ENCODE measurements around the gene ATP2C2. TPM values are rescaled to one million over a fixed set of nuclear protein-coding genes. Genes with fewer than 3 reads are reported as not detected.

ATP2C2 gene
- total and polyA plus RNA-seq, 12 donors = 0.07 to 2.2 (median 0.54) TPM; not detected in 2

DNA sequence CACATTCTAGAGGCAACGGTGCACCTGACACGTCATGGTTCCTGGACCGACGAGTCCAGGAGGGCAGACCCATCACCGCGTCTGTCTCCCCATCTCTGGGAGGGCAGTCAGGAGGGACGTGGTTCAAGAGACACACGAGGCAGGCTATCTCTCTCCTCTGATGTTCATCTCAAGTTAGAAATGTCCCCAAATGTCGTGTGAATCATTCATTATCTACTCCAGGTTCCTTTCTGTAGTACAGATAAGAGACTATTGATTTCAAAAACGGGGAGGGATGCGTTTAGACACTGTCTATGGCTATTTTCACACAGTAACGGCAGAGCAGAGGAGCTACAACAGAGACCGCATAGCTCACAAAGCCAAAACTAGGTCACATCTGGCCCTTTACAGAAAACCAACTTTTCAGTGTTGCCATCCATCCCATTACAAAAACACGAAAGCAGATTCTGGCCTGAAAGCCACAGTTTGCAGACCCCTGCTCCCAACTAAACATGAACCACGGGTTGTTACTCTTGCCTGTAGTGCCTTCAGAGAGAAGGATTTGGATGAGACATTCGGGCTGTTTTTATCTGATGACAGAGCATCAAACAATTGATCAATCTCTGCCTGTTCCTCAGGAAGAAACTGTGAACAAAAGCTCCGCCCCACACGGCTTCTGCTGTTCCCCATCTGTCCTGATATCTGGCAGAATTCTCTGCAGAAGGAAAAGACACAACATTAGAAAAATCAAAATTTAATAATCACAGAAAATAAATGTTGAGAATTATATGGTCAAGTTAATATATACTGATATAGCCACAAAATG, 129.3 kb downstream of the ATP2C2 start:
- no peak overlapping the region for H3K27ac ChIP-seq
- peak in 1 of 7 donors; percentile 28 for DNase-seq
- no peaks in the 10 kb centered on the region for H3K9me3 ChIP-seq (replicated peaks in 1 of 3)
- H3K4me3 ChIP-seq = no peak overlapping the region
- intact Hi-C loops (cut with DNase I) = no loop called here
- no peaks in the 10 kb centered on the region for H3K27me3 ChIP-seq
- TF ChIP-seq, protein P1, sequence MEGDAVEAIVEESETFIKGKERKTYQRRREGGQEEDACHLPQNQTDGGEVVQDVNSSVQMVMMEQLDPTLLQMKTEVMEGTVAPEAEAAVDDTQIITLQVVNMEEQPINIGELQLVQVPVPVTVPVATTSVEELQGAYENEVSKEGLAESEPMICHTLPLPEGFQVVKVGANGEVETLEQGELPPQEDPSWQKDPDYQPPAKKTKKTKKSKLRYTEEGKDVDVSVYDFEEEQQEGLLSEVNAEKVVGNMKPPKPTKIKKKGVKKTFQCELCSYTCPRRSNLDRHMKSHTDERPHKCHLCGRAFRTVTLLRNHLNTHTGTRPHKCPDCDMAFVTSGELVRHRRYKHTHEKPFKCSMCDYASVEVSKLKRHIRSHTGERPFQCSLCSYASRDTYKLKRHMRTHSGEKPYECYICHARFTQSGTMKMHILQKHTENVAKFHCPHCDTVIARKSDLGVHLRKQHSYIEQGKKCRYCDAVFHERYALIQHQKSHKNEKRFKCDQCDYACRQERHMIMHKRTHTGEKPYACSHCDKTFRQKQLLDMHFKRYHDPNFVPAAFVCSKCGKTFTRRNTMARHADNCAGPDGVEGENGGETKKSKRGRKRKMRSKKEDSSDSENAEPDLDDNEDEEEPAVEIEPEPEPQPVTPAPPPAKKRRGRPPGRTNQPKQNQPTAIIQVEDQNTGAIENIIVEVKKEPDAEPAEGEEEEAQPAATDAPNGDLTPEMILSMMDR (IDR thresholded peaks at IDR 0.05) = no peak
- TF ChIP-seq POLR2A (IDR thresholded peaks at IDR 0.05) = no peak
- WGBS, 4 donors = 86 to 92% (median 88%) methylated on average over 18 of the region's 18 CpGs
- H3K4me1 ChIP-seq (replicated peaks in 1 of 2) = no peaks in the 10 kb centered on the region
- H3K36me3 ChIP-seq (replicated peaks in 1 of 2) = peaks cover 0 to 28% of the 10 kb centered on the region in 2 donors

DNA sequence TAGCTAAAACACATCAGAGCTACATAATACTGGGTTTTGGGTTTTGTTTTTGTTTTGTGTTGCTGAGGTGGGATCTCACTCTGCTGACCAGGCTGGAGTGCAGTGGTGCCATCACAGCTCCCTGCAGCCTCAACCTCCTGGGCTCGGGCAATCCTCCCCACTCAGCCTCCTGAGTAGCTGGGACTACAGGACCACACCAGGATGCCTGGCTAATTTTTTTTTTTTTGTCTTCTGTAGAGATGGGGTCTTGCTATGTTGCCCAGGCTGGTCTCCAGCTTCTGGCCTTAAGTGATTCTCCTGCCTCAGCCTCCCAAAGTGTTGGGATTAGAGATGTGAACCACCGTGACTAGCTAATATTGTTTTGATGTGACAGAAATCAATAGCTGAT, 129.9 kb downstream of the ATP2C2 start:
- Histone ChIP-seq H3K36me3 (replicated peaks in 1 of 2) (peaks cover 0 to 25% of the 10 kb centered on the region in 2 donors), H3K4me1 (replicated peaks in 1 of 2) (no peaks in the 10 kb centered on the region), H3K27ac (no peak overlapping the region), H3K27me3 (no peaks in the 10 kb centered on the region), H3K9me3 (replicated peaks in 1 of 3) (no peaks in the 10 kb centered on the region), H3K4me3 (no peak overlapping the region)
- no peak for TF ChIP-seq POLR2A (IDR thresholded peaks at IDR 0.05)
- TF ChIP-seq, protein P1 (IDR thresholded peaks at IDR 0.05) = no peak
- DNase-seq = no peak
- intact Hi-C loops (cut with DNase I) = no loop called here
- 88 to 97% (median 95%) methylated on average over 2 of the region's 2 CpGs for WGBS, 4 donors

DNA sequence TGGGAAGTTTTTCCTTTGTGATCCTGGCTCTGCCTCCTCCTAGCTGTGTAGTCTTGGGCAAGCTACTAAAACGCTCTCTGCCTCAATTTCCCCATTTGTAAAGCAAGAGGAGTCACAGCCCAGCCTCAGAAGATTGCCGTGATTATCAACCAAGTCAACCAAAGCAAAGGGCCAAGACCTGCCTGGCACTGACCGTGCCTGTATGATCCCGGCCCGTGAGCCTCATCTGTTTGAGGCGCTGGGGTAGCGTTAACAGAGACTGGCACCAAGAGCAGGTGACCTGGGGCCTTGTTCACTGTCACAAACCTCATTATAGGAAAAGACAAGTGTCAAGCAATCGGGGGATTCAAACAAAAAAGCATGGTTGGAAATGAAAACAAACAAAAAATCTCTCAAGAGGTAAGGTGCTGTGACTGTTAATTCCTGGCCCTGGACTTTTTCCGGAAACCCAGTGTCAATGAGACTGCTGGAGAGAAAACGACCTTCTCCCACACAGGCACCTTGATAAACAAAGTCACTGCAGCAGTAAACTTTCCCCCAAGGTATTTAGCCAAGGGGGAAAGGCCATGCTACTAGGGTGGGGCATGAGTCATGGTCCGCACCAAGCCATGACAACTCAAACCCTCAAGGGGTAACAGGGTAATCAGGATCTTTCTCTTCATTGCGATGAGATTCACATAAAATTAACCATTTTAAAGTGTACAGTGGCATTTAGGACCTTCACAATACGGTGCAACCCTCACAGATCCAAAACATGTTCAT, 130.7 kb downstream of the ATP2C2 start:
- TF ChIP-seq, protein P1 (IDR thresholded peaks at IDR 0.05) = no peak
- TF ChIP-seq POLR2A (IDR thresholded peaks at IDR 0.05) = no peak
- no peak overlapping the region for H3K4me3 ChIP-seq
- 89 to 95% (median 93%) methylated on average over 13 of the region's 13 CpGs for WGBS, 4 donors
- H3K27me3 ChIP-seq = no peaks in the 10 kb centered on the region
- intact Hi-C loops (cut with DNase I) = no loop called here
- H3K27ac ChIP-seq = no peak overlapping the region
- no peaks in the 10 kb centered on the region for H3K9me3 ChIP-seq (replicated peaks in 1 of 3)
- no peak for DNase-seq
- H3K36me3 ChIP-seq (replicated peaks in 1 of 2) = peaks cover 0 to 25% of the 10 kb centered on the region in 2 donors
- peaks cover 0 to 7% of the 10 kb centered on the region in 2 donors for H3K4me1 ChIP-seq (replicated peaks in 1 of 2)

DNA sequence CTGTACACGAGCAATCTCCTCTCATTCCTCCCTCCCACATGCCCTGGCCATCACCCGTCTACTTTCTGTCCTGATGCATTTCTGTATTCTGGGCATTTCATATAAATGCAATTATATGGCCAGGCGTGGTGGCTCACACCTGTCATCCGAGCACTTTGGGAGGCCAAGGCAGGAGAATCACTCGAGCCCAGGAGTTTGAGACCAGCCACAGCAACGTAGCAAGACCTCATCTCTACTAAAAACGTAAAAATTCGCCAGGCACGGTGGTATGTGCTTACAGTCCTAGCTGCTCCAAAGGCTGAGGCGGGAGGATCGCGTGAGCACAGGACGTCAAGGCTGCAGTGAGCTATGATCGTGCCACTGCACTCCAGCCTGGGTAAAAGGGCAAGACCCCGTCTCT, 131.3 kb downstream of the ATP2C2 start:
- H3K4me3 ChIP-seq = no peak overlapping the region
- TF ChIP-seq, protein P1 (IDR thresholded peaks at IDR 0.05) = no peak
- TF ChIP-seq POLR2A (IDR thresholded peaks at IDR 0.05) = no peak
- peaks cover 0 to 25% of the 10 kb centered on the region in 2 donors for H3K36me3 ChIP-seq (replicated peaks in 1 of 2)
- peaks cover 0 to 8% of the 10 kb centered on the region in 2 donors for H3K4me1 ChIP-seq (replicated peaks in 1 of 2)
- WGBS, 4 donors = 89 to 92% (median 91%) methylated on average over 15 of the region's 15 CpGs
- H3K27ac ChIP-seq = no peak overlapping the region
- DNase-seq = peak in 1 of 7 donors; percentile 1
- H3K9me3 ChIP-seq (replicated peaks in 1 of 3) = no peaks in the 10 kb centered on the region
- no peaks in the 10 kb centered on the region for H3K27me3 ChIP-seq
- intact Hi-C loops (cut with DNase I) = no loop called here
